ENCODE results near the gene BIK.
A peak's percentile ranks its signal among the peaks of the same experiment; 100 is the strongest.

DNA sequence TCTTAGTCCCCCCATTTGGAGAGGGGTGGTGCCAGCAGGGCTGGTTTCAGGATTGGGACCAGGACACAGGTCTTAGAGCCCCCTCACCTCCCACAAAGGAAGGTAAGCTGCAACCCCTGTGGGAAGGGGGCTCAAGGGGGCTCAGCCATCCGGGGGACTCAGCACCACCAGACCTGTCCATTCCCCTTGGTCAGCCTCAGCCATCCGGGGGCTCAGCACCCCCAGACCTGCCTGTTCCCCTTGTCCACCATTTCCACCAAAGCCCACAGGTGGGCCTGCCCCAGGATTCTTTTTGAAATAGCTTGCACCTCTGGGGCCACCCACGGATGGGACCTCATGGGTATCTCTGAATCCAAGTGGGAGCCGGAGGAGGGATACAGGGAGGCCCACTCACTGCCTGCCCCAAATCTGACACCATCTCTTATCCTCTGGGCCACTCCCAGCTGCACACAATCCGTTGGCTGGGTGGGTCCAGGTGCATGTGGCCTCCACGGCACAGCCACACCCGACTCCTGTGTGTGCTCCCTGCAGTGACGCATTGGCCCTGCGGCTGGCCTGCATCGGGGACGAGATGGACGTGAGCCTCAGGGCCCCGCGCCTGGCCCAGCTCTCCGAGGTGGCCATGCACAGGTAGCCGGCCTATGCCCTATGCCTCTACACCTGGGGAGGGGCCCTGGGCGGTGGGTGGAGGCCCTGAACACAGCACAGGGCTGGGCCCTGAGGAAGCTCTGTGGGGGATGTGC is 16.8 kb downstream of the BIK start:
- TF ChIP-seq, protein P1, sequence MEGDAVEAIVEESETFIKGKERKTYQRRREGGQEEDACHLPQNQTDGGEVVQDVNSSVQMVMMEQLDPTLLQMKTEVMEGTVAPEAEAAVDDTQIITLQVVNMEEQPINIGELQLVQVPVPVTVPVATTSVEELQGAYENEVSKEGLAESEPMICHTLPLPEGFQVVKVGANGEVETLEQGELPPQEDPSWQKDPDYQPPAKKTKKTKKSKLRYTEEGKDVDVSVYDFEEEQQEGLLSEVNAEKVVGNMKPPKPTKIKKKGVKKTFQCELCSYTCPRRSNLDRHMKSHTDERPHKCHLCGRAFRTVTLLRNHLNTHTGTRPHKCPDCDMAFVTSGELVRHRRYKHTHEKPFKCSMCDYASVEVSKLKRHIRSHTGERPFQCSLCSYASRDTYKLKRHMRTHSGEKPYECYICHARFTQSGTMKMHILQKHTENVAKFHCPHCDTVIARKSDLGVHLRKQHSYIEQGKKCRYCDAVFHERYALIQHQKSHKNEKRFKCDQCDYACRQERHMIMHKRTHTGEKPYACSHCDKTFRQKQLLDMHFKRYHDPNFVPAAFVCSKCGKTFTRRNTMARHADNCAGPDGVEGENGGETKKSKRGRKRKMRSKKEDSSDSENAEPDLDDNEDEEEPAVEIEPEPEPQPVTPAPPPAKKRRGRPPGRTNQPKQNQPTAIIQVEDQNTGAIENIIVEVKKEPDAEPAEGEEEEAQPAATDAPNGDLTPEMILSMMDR (IDR thresholded peaks at IDR 0.05), result no peak
- peak in 1 of 4 donors; percentile 51 for TF ChIP-seq POLR2A (IDR thresholded peaks at IDR 0.05)
